ENCODE results near the gene ZGPAT.

Gene ZGPAT

DNA sequence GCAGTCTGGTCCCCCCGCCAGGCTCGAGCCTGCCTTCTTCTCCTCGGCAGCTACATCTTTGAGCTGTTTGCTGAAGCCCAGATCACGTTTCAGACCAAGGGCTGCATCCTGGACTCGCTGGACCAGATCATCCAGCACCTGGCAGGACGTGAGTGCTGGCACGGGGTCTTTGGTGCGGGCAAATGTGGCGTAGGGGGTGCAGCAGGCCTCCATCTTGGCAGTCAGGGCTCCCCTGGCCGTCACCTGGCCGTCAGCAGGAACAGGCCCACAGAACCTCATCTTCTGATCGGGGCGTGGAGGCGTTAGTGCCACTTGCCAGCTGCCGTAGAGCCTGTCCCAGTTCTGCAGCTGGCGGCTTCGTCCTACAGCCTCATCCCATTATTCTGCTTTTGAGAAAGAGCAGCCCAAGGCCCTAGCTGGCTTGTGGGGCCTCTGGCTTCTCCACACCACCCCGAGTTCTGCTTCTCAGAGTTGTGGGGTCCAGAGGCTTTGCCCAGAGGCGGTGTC lies 28.0 kb upstream of the ZGPAT start:
- Histone ChIP-seq H3K36me3 (ENCODE audit: control insufficient read depth in 1 of 2, insufficient read depth in 2 of 2, low read length in 2 of 2) (peaks cover 0 to 39% of the 10 kb centered on the region in 2 donors), H3K27ac (ENCODE audit: low read length) (no peak overlapping the region), H3K4me3 (ENCODE audit: low read depth in 1 of 2, low read length in 2 of 2) (no peak overlapping the region), H3K9me3 (ENCODE audit: control insufficient read depth in 1 of 2, low read length in 2 of 2) (no peaks in the 10 kb centered on the region), H3K27me3 (ENCODE audit: low read depth, low read length) (no peaks in the 10 kb centered on the region), H3K4me1 (ENCODE audit: control insufficient read depth in 1 of 2, insufficient read depth in 2 of 2, low read length in 2 of 2) (peaks cover 0 to 14% of the 10 kb centered on the region in 2 donors)

- Histone ChIP-seq H3K36me3 (ENCODE audit: control insufficient read depth in 1 of 2, insufficient read depth in 2 of 2, low read length in 2 of 2) (peaks cover 0 to 36% of the 10 kb centered on the region in 2 donors), H3K4me1 (ENCODE audit: control insufficient read depth in 1 of 2, insufficient read depth in 2 of 2, low read length in 2 of 2) (peaks cover 0 to 14% of the 10 kb centered on the region in 2 donors), H3K4me3 (ENCODE audit: low read depth in 1 of 2, low read length in 2 of 2) (no peak overlapping the region), H3K9me3 (ENCODE audit: control insufficient read depth in 1 of 2, low read length in 2 of 2) (no peaks in the 10 kb centered on the region), H3K27ac (ENCODE audit: low read length) (no peak overlapping the region), H3K27me3 (ENCODE audit: low read depth, low read length) (no peaks in the 10 kb centered on the region)
Observed at GRCh38 chr20:63680427-63680826, 27.4 kb upstream of the ZGPAT start.

DNA sequence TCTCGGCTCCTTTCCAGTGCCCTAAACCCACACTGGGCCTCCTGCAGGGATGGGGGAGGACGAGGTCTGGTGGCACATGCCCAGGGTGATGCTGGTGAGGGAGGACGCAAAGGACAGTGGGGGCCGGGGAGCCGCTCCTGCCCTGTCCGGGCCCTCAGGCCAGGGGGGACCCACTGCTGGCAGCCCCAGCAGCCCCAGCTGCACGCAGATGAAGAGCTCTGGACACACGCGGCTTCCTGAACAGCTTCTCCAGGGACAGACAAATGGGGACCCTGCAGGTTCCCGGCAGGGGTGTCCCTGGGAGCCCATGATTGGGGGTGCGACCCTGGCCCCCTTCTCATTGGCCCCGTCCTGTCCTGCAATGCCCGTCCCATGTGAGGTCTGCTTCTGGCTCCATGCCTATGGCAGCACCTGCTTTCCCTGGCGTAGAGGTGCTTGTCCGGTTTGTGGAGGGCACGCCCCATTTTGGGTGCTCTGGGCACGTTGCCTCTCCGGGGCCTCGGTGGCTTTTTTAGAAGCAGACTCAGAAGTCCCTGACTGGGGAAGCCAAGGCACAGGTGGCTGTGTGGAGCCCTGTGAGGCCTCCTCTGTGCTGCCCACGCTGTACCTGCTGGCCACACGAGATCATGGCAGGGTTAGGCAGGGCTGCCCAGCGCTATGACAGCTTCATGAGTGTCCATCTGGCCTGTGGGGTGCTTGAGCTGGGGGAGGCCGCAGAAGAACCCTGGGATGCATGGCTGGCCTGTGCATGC lies 26.8 kb upstream of the ZGPAT start:
- Histone ChIP-seq H3K4me3 (ENCODE audit: low read depth in 1 of 2, low read length in 2 of 2) (no peak overlapping the region), H3K27ac (ENCODE audit: low read length) (no peak overlapping the region), H3K9me3 (ENCODE audit: control insufficient read depth in 1 of 2, low read length in 2 of 2) (no peaks in the 10 kb centered on the region), H3K4me1 (ENCODE audit: control insufficient read depth in 1 of 2, insufficient read depth in 2 of 2, low read length in 2 of 2) (peaks cover 0 to 17% of the 10 kb centered on the region in 2 donors), H3K27me3 (ENCODE audit: low read depth, low read length) (no peaks in the 10 kb centered on the region), H3K36me3 (ENCODE audit: control insufficient read depth in 1 of 2, insufficient read depth in 2 of 2, low read length in 2 of 2) (peaks cover 0 to 30% of the 10 kb centered on the region in 2 donors)

GRCh38 chr20:63681609-63682142 lies 26.2 kb upstream of the ZGPAT start:
- Histone ChIP-seq H3K36me3 (ENCODE audit: control insufficient read depth in 1 of 2, insufficient read depth in 2 of 2, low read length in 2 of 2) (peaks cover 0 to 24% of the 10 kb centered on the region in 2 donors), H3K4me1 (ENCODE audit: control insufficient read depth in 1 of 2, insufficient read depth in 2 of 2, low read length in 2 of 2) (peaks cover 0 to 23% of the 10 kb centered on the region in 2 donors), H3K27ac (ENCODE audit: low read length) (peak overlapping the region; percentile 31), H3K9me3 (ENCODE audit: control insufficient read depth in 1 of 2, low read length in 2 of 2) (no peaks in the 10 kb centered on the region), H3K4me3 (ENCODE audit: low read depth in 1 of 2, low read length in 2 of 2) (no peak overlapping the region), H3K27me3 (ENCODE audit: low read depth, low read length) (no peaks in the 10 kb centered on the region)

DNA sequence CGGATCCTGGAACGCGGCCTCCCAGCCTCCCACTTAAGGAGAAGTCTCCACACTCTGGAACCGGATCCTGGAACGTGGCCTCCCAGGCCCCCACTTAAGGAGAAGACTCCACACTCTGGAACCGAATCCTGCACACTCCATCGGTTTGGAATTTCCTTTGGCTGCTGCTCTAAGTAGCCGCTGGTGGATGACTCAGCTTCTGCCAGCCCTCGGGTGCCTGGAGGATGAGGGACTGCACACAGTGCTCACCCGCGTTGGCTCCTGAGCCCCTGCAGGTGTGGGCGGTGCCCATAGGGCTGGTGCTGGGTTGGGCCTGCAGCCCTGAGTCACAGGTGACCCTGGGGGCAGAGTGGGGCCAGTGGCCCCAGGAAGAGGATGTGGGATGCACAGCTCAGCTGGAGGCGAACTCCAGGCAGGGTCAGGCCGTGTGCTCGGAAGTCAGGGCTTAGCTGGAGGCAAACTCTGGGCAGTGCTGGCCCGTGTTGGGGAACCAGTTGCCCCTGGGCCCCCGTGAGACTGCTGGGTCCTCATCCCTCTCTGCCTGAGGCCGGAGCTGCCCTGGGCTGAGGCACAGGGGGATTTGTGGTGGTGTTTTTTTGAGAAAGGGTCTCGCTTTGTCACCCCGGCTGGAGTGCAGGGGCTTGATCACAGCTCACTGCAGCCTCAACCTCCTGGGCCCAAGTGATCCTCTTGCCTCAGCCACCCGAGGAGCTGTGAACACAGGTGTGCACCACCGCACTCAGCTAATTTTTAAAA lies 25.3 kb upstream of the ZGPAT start:
- Histone ChIP-seq H3K9me3 (ENCODE audit: control insufficient read depth in 1 of 2, low read length in 2 of 2) (no peaks in the 10 kb centered on the region), H3K27ac (ENCODE audit: low read length) (peak overlapping the region; percentile 31), H3K36me3 (ENCODE audit: control insufficient read depth in 1 of 2, insufficient read depth in 2 of 2, low read length in 2 of 2) (peaks cover 0 to 24% of the 10 kb centered on the region in 2 donors), H3K4me3 (ENCODE audit: low read depth in 1 of 2, low read length in 2 of 2) (peak overlapping the region in 1 of 2 donors; percentile 14), H3K4me1 (ENCODE audit: control insufficient read depth in 1 of 2, insufficient read depth in 2 of 2, low read length in 2 of 2) (peaks cover 0 to 31% of the 10 kb centered on the region in 2 donors), H3K27me3 (ENCODE audit: low read depth, low read length) (no peaks in the 10 kb centered on the region)

DNA sequence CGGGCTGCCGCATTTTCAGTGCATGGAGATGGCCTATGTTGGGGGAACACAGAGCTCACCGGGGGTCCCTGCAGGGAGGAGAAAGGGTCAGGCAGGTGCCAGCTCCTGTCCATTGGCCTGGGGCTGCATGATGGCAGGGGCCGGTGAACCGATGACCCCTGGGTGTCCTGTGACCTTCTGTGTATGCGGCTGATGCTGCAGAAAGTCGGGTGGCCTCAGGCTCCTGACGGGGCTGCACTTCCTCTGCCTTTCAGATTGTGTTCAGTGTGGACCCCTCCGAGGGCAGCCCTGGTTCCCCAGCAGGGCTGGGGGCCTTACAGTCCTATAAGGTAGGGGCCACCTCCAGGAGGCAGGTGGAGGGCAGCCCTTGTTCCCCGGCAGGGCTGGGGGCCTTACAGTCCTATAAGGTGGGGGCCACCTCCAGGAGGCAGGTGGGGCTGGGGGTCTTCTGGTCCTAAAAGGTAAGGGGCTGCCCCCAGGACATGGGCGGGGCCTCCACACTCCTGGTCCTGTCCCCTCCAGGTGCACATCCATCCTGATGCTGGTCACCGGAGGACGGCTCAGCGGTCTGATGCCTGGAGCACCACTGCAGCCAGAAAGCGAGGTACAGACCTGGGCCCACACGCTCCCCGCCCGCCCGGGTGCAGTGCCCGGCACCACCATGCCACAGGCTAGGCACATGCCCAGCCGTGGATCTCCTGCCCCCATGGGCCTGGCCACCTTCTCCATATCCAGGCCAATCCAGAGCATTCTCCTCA lies 22.4 kb upstream of the ZGPAT start:
- H3K27me3 ChIP-seq (ENCODE audit: low read depth, low read length), result no peaks in the 10 kb centered on the region
- peak overlapping the region; percentile 67 for H3K27ac ChIP-seq (ENCODE audit: low read length)
- no peaks in the 10 kb centered on the region for H3K36me3 ChIP-seq (ENCODE audit: control insufficient read depth in 1 of 2, insufficient read depth in 2 of 2, low read length in 2 of 2)
- H3K4me3 ChIP-seq (ENCODE audit: low read depth in 1 of 2, low read length in 2 of 2), result no peak overlapping the region
- peaks cover 0 to 33% of the 10 kb centered on the region in 2 donors for H3K4me1 ChIP-seq (ENCODE audit: control insufficient read depth in 1 of 2, insufficient read depth in 2 of 2, low read length in 2 of 2)
- no peaks in the 10 kb centered on the region for H3K9me3 ChIP-seq (ENCODE audit: control insufficient read depth in 1 of 2, low read length in 2 of 2)

GRCh38 chr20:63686094-63686491 lies 21.7 kb upstream of the ZGPAT start:
- Histone ChIP-seq H3K4me3 (ENCODE audit: low read depth in 1 of 2, low read length in 2 of 2) (no peak overlapping the region), H3K27ac (ENCODE audit: low read length) (peak overlapping the region; percentile 67), H3K4me1 (ENCODE audit: control insufficient read depth in 1 of 2, insufficient read depth in 2 of 2, low read length in 2 of 2) (peaks cover 0 to 33% of the 10 kb centered on the region in 2 donors), H3K27me3 (ENCODE audit: low read depth, low read length) (no peaks in the 10 kb centered on the region), H3K9me3 (ENCODE audit: control insufficient read depth in 1 of 2, low read length in 2 of 2) (no peaks in the 10 kb centered on the region), H3K36me3 (ENCODE audit: control insufficient read depth in 1 of 2, insufficient read depth in 2 of 2, low read length in 2 of 2) (no peaks in the 10 kb centered on the region)

GRCh38 chr20:63686492-63687321 lies 21.1 kb upstream of the ZGPAT start:
- Histone ChIP-seq H3K36me3 (ENCODE audit: control insufficient read depth in 1 of 2, insufficient read depth in 2 of 2, low read length in 2 of 2) (no peaks in the 10 kb centered on the region), H3K27ac (ENCODE audit: low read length) (peak overlapping the region; percentile 67), H3K4me3 (ENCODE audit: low read depth in 1 of 2, low read length in 2 of 2) (no peak overlapping the region), H3K27me3 (ENCODE audit: low read depth, low read length) (no peaks in the 10 kb centered on the region), H3K9me3 (ENCODE audit: control insufficient read depth in 1 of 2, low read length in 2 of 2) (no peaks in the 10 kb centered on the region), H3K4me1 (ENCODE audit: control insufficient read depth in 1 of 2, insufficient read depth in 2 of 2, low read length in 2 of 2) (peaks cover 0 to 30% of the 10 kb centered on the region in 2 donors)

- no peaks in the 10 kb centered on the region for H3K36me3 ChIP-seq (ENCODE audit: control insufficient read depth in 1 of 2, insufficient read depth in 2 of 2, low read length in 2 of 2)
- no peaks in the 10 kb centered on the region for H3K27me3 ChIP-seq (ENCODE audit: low read depth, low read length)
- H3K4me1 ChIP-seq (ENCODE audit: control insufficient read depth in 1 of 2, insufficient read depth in 2 of 2, low read length in 2 of 2), result peaks cover 0 to 24% of the 10 kb centered on the region in 2 donors
- peak overlapping the region; percentile 45 for H3K27ac ChIP-seq (ENCODE audit: low read length)
- no peaks in the 10 kb centered on the region for H3K9me3 ChIP-seq (ENCODE audit: control insufficient read depth in 1 of 2, low read length in 2 of 2)
- H3K4me3 ChIP-seq (ENCODE audit: low read depth in 1 of 2, low read length in 2 of 2), result no peak overlapping the region
Observed at GRCh38 chr20:63687419-63688178, 20.2 kb upstream of the ZGPAT start.
